ENCODE data around the gene NUFIP2.
A peak's percentile ranks its signal among the peaks of the same experiment; 100 is the strongest.
"Not testable (repeated sequence)": the region's sequence is repeated elsewhere in the genome, so short reads cannot be mapped to it uniquely, and the experiment has no call there.

NUFIP2 gene

GRCh38 chr17:29237476-29238132 lies 56.3 kb downstream of the NUFIP2 start:
- peak; percentile 64 for DNase-seq

GRCh38 chr17:29235904-29236303 lies 58.0 kb downstream of the NUFIP2 start:
- DNase-seq = no peak

- DNase-seq = not testable (repeated sequence)
These were observed 59.0 kb downstream of the NUFIP2 start for GRCh38 chr17:29234972-29235371.

- DNase-seq = no peak
These were observed 60.6 kb downstream of the NUFIP2 start for GRCh38 chr17:29233301-29233700.

GRCh38 chr17:29225396-29225795 lies 68.6 kb downstream of the NUFIP2 start:
- no peak for DNase-seq

- DNase-seq = not testable (repeated sequence)
These were observed 72.6 kb downstream of the NUFIP2 start for GRCh38 chr17:29221338-29221737.

- DNase-seq = peak; percentile 79
These were observed 74.4 kb downstream of the NUFIP2 start for GRCh38 chr17:29219378-29220047.

- DNase-seq = no peak
These were observed 77.1 kb downstream of the NUFIP2 start for GRCh38 chr17:29216856-29217255.

GRCh38 chr17:29216181-29216580 lies 77.8 kb downstream of the NUFIP2 start:
- no peak for DNase-seq

GRCh38 chr17:29215717-29216116 lies 78.2 kb downstream of the NUFIP2 start:
- no peak for DNase-seq

GRCh38 chr17:29215174-29215573 lies 78.8 kb downstream of the NUFIP2 start:
- no peak for DNase-seq

GRCh38 chr17:29214215-29215146 lies 79.5 kb downstream of the NUFIP2 start:
- no peak for DNase-seq

GRCh38 chr17:29212681-29213121 lies 81.2 kb downstream of the NUFIP2 start:
- no peak for DNase-seq

GRCh38 chr17:29212094-29212631 lies 81.8 kb downstream of the NUFIP2 start:
- no peak for DNase-seq

GRCh38 chr17:29210879-29211278 lies 83.1 kb downstream of the NUFIP2 start:
- DNase-seq = no peak

- no peak for DNase-seq
These were observed 84.9 kb downstream of the NUFIP2 start for GRCh38 chr17:29209073-29209472.

GRCh38 chr17:29207975-29208374 lies 86.0 kb downstream of the NUFIP2 start:
- no peak for DNase-seq

All from fibroblast of skin of abdomen (primary cell).